OCI-LY1 (cell line): ENCODE measurements around the gene RAB7B.

ENCODE experiments used
- CTCF ChIP-seq: fragments of 200-600 bp; sonication (generic), shearing (Covaris generic); IDR thresholded peaks from 2 replicates; pipeline ENCODE4 v1.5.1; 2017; ENCODE audit warnings: mild to moderate bottlenecking, antibody characterized with exemption, low read length, moderate library complexity, mixed read lengths
- EZH2 ChIP-seq: fragments of 200-600 bp; sonication (generic), shearing (Covaris generic); IDR thresholded peaks from 2 replicates; pipeline ENCODE4 v1.8.0; 2017; ENCODE audit warnings: borderline replicate concordance, mixed run types, mild to moderate bottlenecking, antibody characterized with exemption, low read length, moderate library complexity, mixed read lengths

- TF ChIP-seq EZH2 = no peak
- no peak for TF ChIP-seq CTCF
Measured at GRCh38 chr1:206048582-206048981, 45.4 kb upstream of the RAB7B start.
